GM12878 (cell line): ENCODE results near the gene PMPCA. TPM values are rescaled to one million over a fixed set of nuclear protein-coding genes. Genes with fewer than 3 reads are reported as not detected.

Experiments used
- CBX3 ChIP-seq: fragments of 200-600 bp; sonication (generic); IDR thresholded peaks from 2 replicates; pipeline ENCODE4 v1.6.1; 2016; ENCODE audit warnings: low read depth, borderline replicate concordance
- CEBPB ChIP-seq, 2 experiments: fragments of 150-350 bp in 1 of 2; IDR thresholded peaks; 2 replicates each; pipeline ENCODE4 v1.6.1; 2012 to 2014; ENCODE audit warnings: low read depth in 2 of 2, low read length in 2 of 2, borderline replicate concordance in 1 of 2, inconsistent platforms in 1 of 2
- CHD2 ChIP-seq: IDR thresholded peaks from 2 replicates; pipeline ENCODE4 v1.6.1; 2011; ENCODE audit warnings: low read depth, low read length, improper control_type of control experiment, borderline replicate concordance
- CREM ChIP-seq: IDR thresholded peaks from 2 replicates; pipeline ENCODE4 v1.6.1; 2014; ENCODE audit warnings: antibody characterized with exemption, low read depth
- EP300 ChIP-seq, 2 experiments: fragments of 150-350 bp in 1 of 2; IDR thresholded peaks; 2 replicates each; pipeline ENCODE4 v1.6.1; 2011 to 2012; ENCODE audit warnings: low read depth in 2 of 2, low read length in 2 of 2, borderline replicate concordance in 1 of 2, improper control_type of control experiment in 1 of 2, inconsistent platforms in 1 of 2; ENCODE audit not compliant: control insufficient read depth in 1 of 2
- ETV6 ChIP-seq, 2 experiments: fragments of 450-650 bp in 1 of 2; IDR thresholded peaks in 1 of 2; conservative IDR thresholded peaks in 1 of 2; 2 replicates each; pipeline ENCODE4 v1.6.1; 2014; ENCODE audit warnings: antibody characterized with exemption in 1 of 2, borderline replicate concordance in 1 of 2, low read depth in 1 of 2, mild to moderate bottlenecking in 1 of 2, moderate library complexity in 1 of 2
- FOS ChIP-seq: IDR thresholded peaks from 3 replicates; pipeline ENCODE4 v1.6.1; 2011; ENCODE audit warnings: borderline replicate concordance; ENCODE audit not compliant: insufficient read length; ENCODE audit errors: extremely low read depth
- HDAC6 ChIP-seq: fragments of 200-600 bp; sonication (generic); IDR thresholded peaks from one replicate; pipeline ENCODE4 v1.8.0; 2017; ENCODE audit warnings: antibody characterized with exemption; ENCODE audit not compliant: unreplicated experiment
- HDGF ChIP-seq: fragments of 450-650 bp; IDR thresholded peaks from 2 replicates; pipeline ENCODE4 v1.6.1; 2016; ENCODE audit warnings: antibody characterized with exemption
- KLF5 ChIP-seq: fragments of 450-650 bp; IDR thresholded peaks from 2 replicates; pipeline ENCODE4 v1.6.1; 2014; ENCODE audit warnings: mild to moderate bottlenecking; ENCODE audit not compliant: partially characterized antibody
- MTA2 ChIP-seq: fragments of 450-650 bp; IDR thresholded peaks from 2 replicates; pipeline ENCODE4 v1.6.1; 2016; ENCODE audit warnings: low read depth, mild to moderate bottlenecking, moderate library complexity
- MXI1 ChIP-seq: fragments of 150-350 bp; IDR thresholded peaks from 2 replicates; pipeline ENCODE4 v1.6.1; 2011; ENCODE audit warnings: low read depth, mild to moderate bottlenecking, inconsistent platforms, low read length, improper control_type of control experiment
- NBN ChIP-seq: fragments of 450-650 bp; IDR thresholded peaks from 2 replicates; pipeline ENCODE4 v1.6.1; 2016
- NRF1 ChIP-seq: conservative IDR thresholded peaks from 2 replicates; pipeline ENCODE4 v1.6.1; 2011; ENCODE audit warnings: mild to moderate bottlenecking, low read depth, low read length, improper control_type of control experiment
- POLR2AphosphoS5 ChIP-seq: IDR thresholded peaks from 2 replicates; pipeline ENCODE4 v1.6.1; 2011; ENCODE audit warnings: mild to moderate bottlenecking, low read length, inconsistent platforms
- POU2F2 ChIP-seq: IDR thresholded peaks from 3 replicates; pipeline ENCODE4 v1.6.1; 2011; ENCODE audit warnings: low read depth, mild to moderate bottlenecking, low read length, borderline replicate concordance
- SIN3A ChIP-seq: IDR thresholded peaks from 2 replicates; pipeline ENCODE4 v1.6.1; 2012; ENCODE audit warnings: low read depth, low read length, improper control_type of control experiment
- SREBF1 ChIP-seq: IDR thresholded peaks from 2 replicates; pipeline ENCODE4 v1.6.1; 2012; ENCODE audit warnings: mild to moderate bottlenecking, low read length
- TARDBP ChIP-seq: IDR thresholded peaks from 2 replicates; pipeline ENCODE4 v1.6.1; 2016; ENCODE audit warnings: borderline replicate concordance
- ZBED1 ChIP-seq: IDR thresholded peaks from 2 replicates; pipeline ENCODE4 v1.6.1; 2016; ENCODE audit warnings: borderline replicate concordance
- polyA plus RNA-seq, 11 experiments: library from polyadenylated mRNA; depleted of rRNA in 4 of 11; unstranded in 6 of 11; stranded (reverse) in 5 of 11; fragments of >200 nt; fragmentation: Nextera tagmentation in 4 of 11; fragmentation: Illumina TruSeq in 1 of 11; extraction: Ambion mirVana in 4 of 11; extraction: Trizol in 1 of 11; gene quantifications; 1 replicate in 1 of 11; 2 replicates in 10 of 11; pipeline versions ENCODE4 v1.2.1 to v1.2.3, GENCODE V29; 2011 to 2016; ENCODE audit warnings: inconsistent platforms in 2 of 11, missing spikeins in 2 of 11, low read depth in 1 of 11
- total RNA-seq, 4 experiments: library from RNA; depleted of rRNA in 3 of 4; stranded (reverse); fragments of >200 nt in 3 of 4; fragmentation: Illumina TruSeq in 1 of 4; extraction: Trizol in 1 of 4; gene quantifications; 2 replicates each; pipeline versions ENCODE4 v1.2.1 to v1.2.3, GENCODE V29; 2013 to 2021
- TF ChIP-seq, protein P1 (sequence below): fragments of 450-650 bp; IDR thresholded peaks from 2 replicates; pipeline ENCODE4 v1.6.1; 2016; ENCODE audit warnings: mild to moderate bottlenecking, moderate library complexity, borderline replicate concordance
- TF ChIP-seq, protein P2 (sequence below): fragments of 450-650 bp; IDR thresholded peaks from 2 replicates; pipeline ENCODE4 v1.6.1; 2017; ENCODE audit warnings: low read depth, mild to moderate bottlenecking, moderate library complexity
- TF ChIP-seq, protein P3 (sequence below): IDR thresholded peaks from 2 replicates; pipeline ENCODE4 v1.6.1; 2011; ENCODE audit warnings: borderline replicate concordance, low read depth, mild to moderate bottlenecking, moderate library complexity, low read length; ENCODE audit not compliant: insufficient read depth, poor library complexity, severe bottlenecking

Gene PMPCA
- total and polyA plus RNA-seq, 10 of the 15 experiments (the other 5 are each of a cell fraction or from before 2014, with no cell fraction given), result 8.1 to 137 (median 75.7) TPM

DNA sequence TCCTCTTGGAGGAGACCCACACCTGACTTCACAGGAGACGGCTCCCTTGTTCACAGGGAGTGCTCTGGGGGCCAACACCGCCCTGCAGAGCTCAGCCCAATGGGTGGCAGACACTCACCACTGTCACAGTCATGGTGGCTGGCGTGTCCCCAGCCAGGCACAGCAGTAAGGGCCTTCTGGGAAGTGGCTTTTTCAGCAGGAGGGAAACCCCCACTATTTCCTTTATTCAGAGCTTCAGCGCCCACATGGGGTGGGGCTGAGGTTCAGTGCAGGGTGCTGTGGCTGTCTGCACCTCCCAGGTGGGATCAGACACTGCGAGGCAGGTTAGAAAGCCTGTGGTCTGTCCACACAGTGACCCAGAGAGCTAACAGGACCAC lies 6.9 kb upstream of the PMPCA start (continued):
- TF ChIP-seq POU2F2 (0 out of 3 replicates have a peak, but pooled peaks have one; percentile 27), CHD2 (no peak), MXI1 (peak; percentile 59; the same call in 1 of the 2 replicates), MTA2 (0 out of 2 replicates have a peak, but pooled peaks have one; percentile 21), NRF1 (no peak), TARDBP (no peak), ZBED1 (no peak), POLR2AphosphoS5 (peak; percentile 68), HDGF (no peak; the same call in 1 of the 2 replicates), ETV6 (conservative IDR thresholded peaks at IDR 0.05 in 1 of 2, IDR thresholded peaks at IDR 0.05 in 1 of 2; ENCODE audit: borderline replicate concordance in 1 of 2, low read depth in 1 of 2) (peak in 1 of 2 experiments; percentile 61; a peak in 1 of 4 replicates), SREBF1 (no peak), CEBPB (IDR thresholded peaks at IDR 0.05; ENCODE audit: borderline replicate concordance in 1 of 2, low read depth in 2 of 2, low read length in 2 of 2) (no peak), EP300 (IDR thresholded peaks at IDR 0.05; ENCODE audit: borderline replicate concordance in 1 of 2, control insufficient read depth in 1 of 2, low read depth in 2 of 2, low read length in 2 of 2) (peak in 1 of 2 experiments; percentile 34; a peak in 1 of 4 replicates), NBN (peak; percentile 32; the same call in 1 of the 2 replicates), HDAC6 (no peak), CBX3 (no peak), FOS (no peak), SIN3A (peak; percentile 45; the same call in 1 of the 2 replicates), KLF5 (no peak), CREM (0 out of 2 replicates have a peak, but pooled peaks have one; percentile 30)
- TF ChIP-seq, protein P1, sequence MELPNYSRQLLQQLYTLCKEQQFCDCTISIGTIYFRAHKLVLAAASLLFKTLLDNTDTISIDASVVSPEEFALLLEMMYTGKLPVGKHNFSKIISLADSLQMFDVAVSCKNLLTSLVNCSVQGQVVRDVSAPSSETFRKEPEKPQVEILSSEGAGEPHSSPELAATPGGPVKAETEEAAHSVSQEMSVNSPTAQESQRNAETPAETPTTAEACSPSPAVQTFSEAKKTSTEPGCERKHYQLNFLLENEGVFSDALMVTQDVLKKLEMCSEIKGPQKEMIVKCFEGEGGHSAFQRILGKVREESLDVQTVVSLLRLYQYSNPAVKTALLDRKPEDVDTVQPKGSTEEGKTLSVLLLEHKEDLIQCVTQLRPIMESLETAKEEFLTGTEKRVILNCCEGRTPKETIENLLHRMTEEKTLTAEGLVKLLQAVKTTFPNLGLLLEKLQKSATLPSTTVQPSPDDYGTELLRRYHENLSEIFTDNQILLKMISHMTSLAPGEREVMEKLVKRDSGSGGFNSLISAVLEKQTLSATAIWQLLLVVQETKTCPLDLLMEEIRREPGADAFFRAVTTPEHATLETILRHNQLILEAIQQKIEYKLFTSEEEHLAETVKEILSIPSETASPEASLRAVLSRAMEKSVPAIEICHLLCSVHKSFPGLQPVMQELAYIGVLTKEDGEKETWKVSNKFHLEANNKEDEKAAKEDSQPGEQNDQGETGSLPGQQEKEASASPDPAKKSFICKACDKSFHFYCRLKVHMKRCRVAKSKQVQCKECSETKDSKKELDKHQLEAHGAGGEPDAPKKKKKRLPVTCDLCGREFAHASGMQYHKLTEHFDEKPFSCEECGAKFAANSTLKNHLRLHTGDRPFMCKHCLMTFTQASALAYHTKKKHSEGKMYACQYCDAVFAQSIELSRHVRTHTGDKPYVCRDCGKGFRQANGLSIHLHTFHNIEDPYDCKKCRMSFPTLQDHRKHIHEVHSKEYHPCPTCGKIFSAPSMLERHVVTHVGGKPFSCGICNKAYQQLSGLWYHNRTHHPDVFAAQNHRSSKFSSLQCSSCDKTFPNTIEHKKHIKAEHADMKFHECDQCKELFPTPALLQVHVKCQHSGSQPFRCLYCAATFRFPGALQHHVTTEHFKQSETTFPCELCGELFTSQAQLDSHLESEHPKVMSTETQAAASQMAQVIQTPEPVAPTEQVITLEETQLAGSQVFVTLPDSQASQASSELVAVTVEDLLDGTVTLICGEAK, result no peak
- TF ChIP-seq, protein P2, sequence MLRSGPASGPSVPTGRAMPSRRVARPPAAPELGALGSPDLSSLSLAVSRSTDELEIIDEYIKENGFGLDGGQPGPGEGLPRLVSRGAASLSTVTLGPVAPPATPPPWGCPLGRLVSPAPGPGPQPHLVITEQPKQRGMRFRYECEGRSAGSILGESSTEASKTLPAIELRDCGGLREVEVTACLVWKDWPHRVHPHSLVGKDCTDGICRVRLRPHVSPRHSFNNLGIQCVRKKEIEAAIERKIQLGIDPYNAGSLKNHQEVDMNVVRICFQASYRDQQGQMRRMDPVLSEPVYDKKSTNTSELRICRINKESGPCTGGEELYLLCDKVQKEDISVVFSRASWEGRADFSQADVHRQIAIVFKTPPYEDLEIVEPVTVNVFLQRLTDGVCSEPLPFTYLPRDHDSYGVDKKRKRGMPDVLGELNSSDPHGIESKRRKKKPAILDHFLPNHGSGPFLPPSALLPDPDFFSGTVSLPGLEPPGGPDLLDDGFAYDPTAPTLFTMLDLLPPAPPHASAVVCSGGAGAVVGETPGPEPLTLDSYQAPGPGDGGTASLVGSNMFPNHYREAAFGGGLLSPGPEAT, result 0 out of 2 replicates have a peak, but pooled peaks have one; percentile 27
- TF ChIP-seq, protein P3, sequence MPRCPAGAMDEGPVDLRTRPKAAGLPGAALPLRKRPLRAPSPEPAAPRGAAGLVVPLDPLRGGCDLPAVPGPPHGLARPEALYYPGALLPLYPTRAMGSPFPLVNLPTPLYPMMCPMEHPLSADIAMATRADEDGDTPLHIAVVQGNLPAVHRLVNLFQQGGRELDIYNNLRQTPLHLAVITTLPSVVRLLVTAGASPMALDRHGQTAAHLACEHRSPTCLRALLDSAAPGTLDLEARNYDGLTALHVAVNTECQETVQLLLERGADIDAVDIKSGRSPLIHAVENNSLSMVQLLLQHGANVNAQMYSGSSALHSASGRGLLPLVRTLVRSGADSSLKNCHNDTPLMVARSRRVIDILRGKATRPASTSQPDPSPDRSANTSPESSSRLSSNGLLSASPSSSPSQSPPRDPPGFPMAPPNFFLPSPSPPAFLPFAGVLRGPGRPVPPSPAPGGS, result peak; percentile 27
